HepG2 (cell line): ENCODE data around the gene YPEL3. TPM values are rescaled to one million over a fixed set of nuclear protein-coding genes. Genes with fewer than 3 reads are reported as not detected.
A peak's percentile ranks its signal among the peaks of the same experiment; 100 is the strongest.

Source experiments
- CCDC6 ChIP-seq: sonication (generic); formaldehyde crosslinking; IDR thresholded peaks from 2 replicates; pipeline ENCODE4 v1.8.1; 2022; ENCODE audit warnings: mild to moderate bottlenecking, missing genetic modification reagents, moderate library complexity
- HDAC1 ChIP-seq: sonication (generic); formaldehyde crosslinking; IDR thresholded peaks from 2 replicates; pipeline ENCODE4 v1.5.1; 2020; ENCODE audit warnings: mild to moderate bottlenecking, missing genetic modification reagents
- HDAC2 ChIP-seq: sonication (generic); formaldehyde crosslinking; IDR thresholded peaks from 2 replicates; pipeline ENCODE4 v1.4.0; 2020; ENCODE audit warnings: missing genetic modification reagents
- HOXD1 ChIP-seq: sonication (generic); formaldehyde crosslinking; IDR thresholded peaks from 2 replicates; pipeline ENCODE4 v1.5.0; 2020; ENCODE audit warnings: missing genetic modification reagents
- JDP2 ChIP-seq: sonication (generic); formaldehyde crosslinking; IDR thresholded peaks from 2 replicates; pipeline ENCODE4 v1.8.1; 2022; ENCODE audit warnings: missing genetic modification reagents, borderline replicate concordance
- MED8 ChIP-seq: sonication (generic); formaldehyde crosslinking; IDR thresholded peaks from 2 replicates; pipeline ENCODE4 v1.8.1; 2023; ENCODE audit warnings: mild to moderate bottlenecking, missing genetic modification reagents; ENCODE audit not compliant: insufficient replicate concordance
- MIXL1 ChIP-seq: IDR thresholded peaks from 2 replicates; pipeline ENCODE4 v1.6.1; 2016
- NFIB ChIP-seq: sonication (generic); formaldehyde crosslinking; IDR thresholded peaks from 2 replicates; pipeline ENCODE4 v1.9.0; 2021; ENCODE audit warnings: missing genetic modification reagents, mild to moderate bottlenecking, borderline replicate concordance
- PRPF4 ChIP-seq: fragments of 200-400 bp; formaldehyde crosslinking; IDR thresholded peaks from 2 replicates; pipeline ENCODE4 v1.6.1; 2016; ENCODE audit warnings: low read length, low read depth; ENCODE audit not compliant: poor library complexity, severe bottlenecking
- RBM39 ChIP-seq: fragments of 200-400 bp; formaldehyde crosslinking; IDR thresholded peaks from one replicate; pipeline ENCODE4 v1.6.1; 2018; ENCODE audit warnings: antibody characterized with exemption, mild to moderate bottlenecking, low read depth, low read length; ENCODE audit not compliant: poor library complexity, severe bottlenecking
- SMARCE1 ChIP-seq: fragments of 450-650 bp; IDR thresholded peaks from 2 replicates; pipeline ENCODE4 v1.6.1; 2017; ENCODE audit warnings: borderline replicate concordance
- ZNF253 ChIP-seq: sonication (generic); formaldehyde crosslinking; IDR thresholded peaks from 2 replicates; pipeline ENCODE4 v1.8.0; 2022; ENCODE audit warnings: mild to moderate bottlenecking, missing genetic modification reagents, borderline replicate concordance
- ZNF30 ChIP-seq: sonication (generic); formaldehyde crosslinking; IDR thresholded peaks from 2 replicates; pipeline ENCODE4 v1.5.0; 2020; ENCODE audit warnings: mild to moderate bottlenecking, missing genetic modification reagents
- ZNF337 ChIP-seq: sonication (generic); formaldehyde crosslinking; IDR thresholded peaks from 2 replicates; pipeline ENCODE4 v1.5.1; 2020; ENCODE audit warnings: missing genetic modification reagents, low read depth, mild to moderate bottlenecking, borderline replicate concordance
- ZNF577 ChIP-seq: sonication (generic); formaldehyde crosslinking; IDR thresholded peaks from 2 replicates; pipeline ENCODE4 v1.4.0; 2020; ENCODE audit warnings: mild to moderate bottlenecking, low read depth, missing genetic modification reagents, borderline replicate concordance
- ZSCAN21 ChIP-seq: sonication (generic); formaldehyde crosslinking; IDR thresholded peaks from 2 replicates; pipeline ENCODE4 v1.8.0; 2022; ENCODE audit warnings: mild to moderate bottlenecking, missing genetic modification reagents, moderate library complexity, borderline replicate concordance
- ZSCAN31 ChIP-seq: sonication (generic); formaldehyde crosslinking; IDR thresholded peaks from 2 replicates; pipeline ENCODE4 v1.5.0; 2020; ENCODE audit warnings: low read depth, mild to moderate bottlenecking, missing genetic modification reagents
- polyA plus RNA-seq, 8 experiments: library from polyadenylated mRNA; depleted of rRNA in 3 of 8; stranded (reverse) in 7 of 8; unstranded in 1 of 8; fragments of >200 nt; fragmentation: Illumina TruSeq in 4 of 8; extraction: Trizol in 4 of 8; gene quantifications; 2 replicates each; pipeline versions ENCODE4 v1.2.1 to v1.2.3, GENCODE V29; 2011 to 2016; ENCODE audit warnings: low read depth in 4 of 8, missing spikeins in 1 of 8, mixed read lengths in 1 of 8; ENCODE audit not compliant: insufficient read depth in 1 of 8
- total RNA-seq, 5 experiments: library from RNA; depleted of rRNA; stranded (reverse); fragments of >200 nt; fragmentation: Illumina TruSeq; extraction: Trizol; gene quantifications; 2 replicates each; pipeline ENCODE4 v1.2.3, GENCODE V29; 2016; ENCODE audit warnings: low read depth in 1 of 5
- TF ChIP-seq, protein P1 (sequence below): sonication (generic); formaldehyde crosslinking; IDR thresholded peaks from 2 replicates; pipeline ENCODE4 v1.4.0; 2020; ENCODE audit warnings: mild to moderate bottlenecking, low read depth, missing genetic modification reagents
- TF ChIP-seq, protein P2 (sequence below): sonication (generic); formaldehyde crosslinking; IDR thresholded peaks from 2 replicates; pipeline ENCODE4 v1.9.0; 2021; ENCODE audit warnings: missing genetic modification reagents, mild to moderate bottlenecking, borderline replicate concordance
- TF ChIP-seq, protein P3 (sequence below): sonication (generic); formaldehyde crosslinking; IDR thresholded peaks from 2 replicates; pipeline ENCODE4 v1.8.1; 2022; ENCODE audit warnings: mild to moderate bottlenecking, missing genetic modification reagents
- TF ChIP-seq, protein P4 (sequence below): sonication (generic); formaldehyde crosslinking; conservative IDR thresholded peaks from 2 replicates; pipeline ENCODE4 v1.8.0; 2022; ENCODE audit warnings: mild to moderate bottlenecking, moderate library complexity, missing genetic modification reagents
- TF ChIP-seq, protein P5 (sequence below): sonication (generic); formaldehyde crosslinking; IDR thresholded peaks from 2 replicates; pipeline ENCODE4 v1.4.0; 2020; ENCODE audit warnings: missing genetic modification reagents

The YPEL3 gene
- total and polyA plus RNA-seq, 2 of the 13 experiments (the other 11 are each of a cell fraction or from before 2014, with no cell fraction given), result 5.4 to 47.0 TPM

DNA sequence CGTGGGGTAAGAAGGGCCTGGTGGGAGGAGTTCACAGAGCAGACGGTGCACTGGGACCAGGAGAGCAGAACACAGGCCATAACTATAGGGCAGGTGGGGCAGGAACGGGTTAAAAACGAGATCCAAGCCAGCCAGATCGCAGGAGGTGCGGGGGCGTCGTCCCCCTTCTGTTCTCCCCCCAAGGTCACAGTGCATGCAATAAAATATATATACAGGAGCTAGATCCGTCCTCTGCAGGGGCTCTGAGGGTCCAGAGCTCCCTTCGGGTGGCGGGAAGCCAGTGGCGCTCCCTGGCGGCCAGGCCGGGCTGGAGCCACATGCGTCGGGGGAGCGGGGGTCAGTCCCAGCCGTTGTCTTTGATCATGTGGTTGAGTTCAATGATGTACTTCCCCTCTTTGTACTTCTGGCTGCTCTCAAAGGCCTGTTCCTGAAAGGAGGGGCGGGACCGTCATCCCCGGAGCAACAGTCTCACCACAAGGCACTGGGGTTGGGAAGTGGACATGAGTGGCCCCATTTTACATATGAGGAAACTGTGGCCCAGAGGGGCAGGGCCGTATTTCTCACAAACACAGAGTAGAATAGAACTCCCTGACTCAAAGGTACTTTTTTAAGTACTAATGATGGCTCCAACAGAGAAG, 3.5 kb downstream of the YPEL3 start (continued):
- TF ChIP-seq, protein P1, sequence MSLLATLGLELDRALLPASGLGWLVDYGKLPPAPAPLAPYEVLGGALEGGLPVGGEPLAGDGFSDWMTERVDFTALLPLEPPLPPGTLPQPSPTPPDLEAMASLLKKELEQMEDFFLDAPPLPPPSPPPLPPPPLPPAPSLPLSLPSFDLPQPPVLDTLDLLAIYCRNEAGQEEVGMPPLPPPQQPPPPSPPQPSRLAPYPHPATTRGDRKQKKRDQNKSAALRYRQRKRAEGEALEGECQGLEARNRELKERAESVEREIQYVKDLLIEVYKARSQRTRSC, result no peak
- TF ChIP-seq ZSCAN31 (CRISPR knock-in tag), result no peak
- no peak for TF ChIP-seq MED8 (CRISPR knock-in tag)
- TF ChIP-seq, protein P2, sequence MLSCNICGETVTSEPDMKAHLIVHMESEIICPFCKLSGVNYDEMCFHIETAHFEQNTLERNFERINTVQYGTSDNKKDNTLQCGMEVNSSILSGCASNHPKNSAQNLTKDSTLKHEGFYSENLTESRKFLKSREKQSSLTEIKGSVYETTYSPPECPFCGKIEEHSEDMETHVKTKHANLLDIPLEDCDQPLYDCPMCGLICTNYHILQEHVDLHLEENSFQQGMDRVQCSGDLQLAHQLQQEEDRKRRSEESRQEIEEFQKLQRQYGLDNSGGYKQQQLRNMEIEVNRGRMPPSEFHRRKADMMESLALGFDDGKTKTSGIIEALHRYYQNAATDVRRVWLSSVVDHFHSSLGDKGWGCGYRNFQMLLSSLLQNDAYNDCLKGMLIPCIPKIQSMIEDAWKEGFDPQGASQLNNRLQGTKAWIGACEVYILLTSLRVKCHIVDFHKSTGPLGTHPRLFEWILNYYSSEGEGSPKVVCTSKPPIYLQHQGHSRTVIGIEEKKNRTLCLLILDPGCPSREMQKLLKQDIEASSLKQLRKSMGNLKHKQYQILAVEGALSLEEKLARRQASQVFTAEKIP (CRISPR knock-in tag), result 0 out of 2 replicates have a peak, but pooled peaks have one; percentile 4
- peak; percentile 21; the same call in 1 of the 2 replicates for TF ChIP-seq HDAC1 (CRISPR knock-in tag)
- TF ChIP-seq HDAC2 (CRISPR knock-in tag), result peak; percentile 84
- no peak for TF ChIP-seq RBM39
- no peak for TF ChIP-seq MIXL1 (CRISPR knock-in tag)
- TF ChIP-seq, protein P3, sequence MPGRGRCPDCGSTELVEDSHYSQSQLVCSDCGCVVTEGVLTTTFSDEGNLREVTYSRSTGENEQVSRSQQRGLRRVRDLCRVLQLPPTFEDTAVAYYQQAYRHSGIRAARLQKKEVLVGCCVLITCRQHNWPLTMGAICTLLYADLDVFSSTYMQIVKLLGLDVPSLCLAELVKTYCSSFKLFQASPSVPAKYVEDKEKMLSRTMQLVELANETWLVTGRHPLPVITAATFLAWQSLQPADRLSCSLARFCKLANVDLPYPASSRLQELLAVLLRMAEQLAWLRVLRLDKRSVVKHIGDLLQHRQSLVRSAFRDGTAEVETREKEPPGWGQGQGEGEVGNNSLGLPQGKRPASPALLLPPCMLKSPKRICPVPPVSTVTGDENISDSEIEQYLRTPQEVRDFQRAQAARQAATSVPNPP, result no peak
- TF ChIP-seq SMARCE1, result no peak
- TF ChIP-seq CCDC6 (CRISPR knock-in tag), result no peak
- no peak for TF ChIP-seq ZNF30
- TF ChIP-seq JDP2 (CRISPR knock-in tag), result no peak
- TF ChIP-seq, protein P4, sequence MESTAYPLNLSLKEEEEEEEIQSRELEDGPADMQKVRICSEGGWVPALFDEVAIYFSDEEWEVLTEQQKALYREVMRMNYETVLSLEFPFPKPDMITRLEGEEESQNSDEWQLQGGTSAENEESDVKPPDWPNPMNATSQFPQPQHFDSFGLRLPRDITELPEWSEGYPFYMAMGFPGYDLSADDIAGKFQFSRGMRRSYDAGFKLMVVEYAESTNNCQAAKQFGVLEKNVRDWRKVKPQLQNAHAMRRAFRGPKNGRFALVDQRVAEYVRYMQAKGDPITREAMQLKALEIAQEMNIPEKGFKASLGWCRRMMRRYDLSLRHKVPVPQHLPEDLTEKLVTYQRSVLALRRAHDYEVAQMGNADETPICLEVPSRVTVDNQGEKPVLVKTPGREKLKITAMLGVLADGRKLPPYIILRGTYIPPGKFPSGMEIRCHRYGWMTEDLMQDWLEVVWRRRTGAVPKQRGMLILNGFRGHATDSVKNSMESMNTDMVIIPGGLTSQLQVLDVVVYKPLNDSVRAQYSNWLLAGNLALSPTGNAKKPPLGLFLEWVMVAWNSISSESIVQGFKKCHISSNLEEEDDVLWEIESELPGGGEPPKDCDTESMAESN, result peak; percentile 41; the same call in 1 of the 2 replicates
- TF ChIP-seq, protein P5, sequence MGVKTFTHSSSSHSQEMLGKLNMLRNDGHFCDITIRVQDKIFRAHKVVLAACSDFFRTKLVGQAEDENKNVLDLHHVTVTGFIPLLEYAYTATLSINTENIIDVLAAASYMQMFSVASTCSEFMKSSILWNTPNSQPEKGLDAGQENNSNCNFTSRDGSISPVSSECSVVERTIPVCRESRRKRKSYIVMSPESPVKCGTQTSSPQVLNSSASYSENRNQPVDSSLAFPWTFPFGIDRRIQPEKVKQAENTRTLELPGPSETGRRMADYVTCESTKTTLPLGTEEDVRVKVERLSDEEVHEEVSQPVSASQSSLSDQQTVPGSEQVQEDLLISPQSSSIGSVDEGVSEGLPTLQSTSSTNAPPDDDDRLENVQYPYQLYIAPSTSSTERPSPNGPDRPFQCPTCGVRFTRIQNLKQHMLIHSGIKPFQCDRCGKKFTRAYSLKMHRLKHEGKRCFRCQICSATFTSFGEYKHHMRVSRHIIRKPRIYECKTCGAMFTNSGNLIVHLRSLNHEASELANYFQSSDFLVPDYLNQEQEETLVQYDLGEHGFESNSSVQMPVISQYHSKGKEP (CRISPR knock-in tag), result no peak; the same call in 1 of the 2 replicates
- no peak for TF ChIP-seq NFIB (CRISPR knock-in tag)
- TF ChIP-seq ZNF577 (CRISPR knock-in tag), result no peak
- no peak for TF ChIP-seq ZNF253 (CRISPR knock-in tag)
- TF ChIP-seq ZSCAN21, result no peak
- TF ChIP-seq HOXD1, result peak; percentile 82; the same call in 1 of the 2 replicates
- TF ChIP-seq PRPF4, result no peak
- no peak for TF ChIP-seq ZNF337 (CRISPR knock-in tag)
